D721Med (cell line): ENCODE results near the gene RBBP8.

Source experiments
- DNase-seq: peaks from one replicate; pipeline ENCODE4 v3.0.0; 2011; ENCODE audit warnings: low spot score; ENCODE audit not compliant: insufficient read length
- FAIRE-seq: peaks from 2 replicates; lab custom pipeline; 2011; peaks lifted over from hg19 to GRCh38; lab: Jason Lieb, UNC
- TF ChIP-seq, protein P1 (sequence below): IDR thresholded peaks from 2 replicates; pipeline ENCODE4 v1.5.1; 2012; ENCODE audit warnings: mild to moderate bottlenecking, control low read depth; ENCODE audit not compliant: insufficient read depth; ENCODE audit errors: missing control alignments

The RBBP8 gene

DNA sequence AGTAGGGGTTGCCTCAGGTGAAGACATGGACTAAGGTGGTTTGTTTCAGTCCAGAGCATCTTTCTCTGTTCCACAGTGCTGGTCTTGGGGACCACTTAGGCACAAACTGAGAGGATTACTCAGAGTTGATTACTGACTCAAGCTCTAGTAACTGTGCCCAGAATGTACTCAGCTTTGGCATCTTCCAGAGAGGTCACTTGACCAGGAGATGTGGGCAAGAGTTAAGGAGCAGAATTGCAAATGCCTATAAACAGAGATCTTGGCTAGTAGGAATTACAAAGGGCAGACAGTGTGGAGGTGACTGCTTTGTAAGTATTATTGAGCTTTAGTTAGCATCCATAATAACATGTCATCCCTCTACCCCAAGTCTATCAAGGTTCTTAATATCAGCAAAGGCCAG is 109.0 kb downstream of the RBBP8 start:
- DNase-seq (no peak), FAIRE-seq (no peak)
- TF ChIP-seq, protein P1, sequence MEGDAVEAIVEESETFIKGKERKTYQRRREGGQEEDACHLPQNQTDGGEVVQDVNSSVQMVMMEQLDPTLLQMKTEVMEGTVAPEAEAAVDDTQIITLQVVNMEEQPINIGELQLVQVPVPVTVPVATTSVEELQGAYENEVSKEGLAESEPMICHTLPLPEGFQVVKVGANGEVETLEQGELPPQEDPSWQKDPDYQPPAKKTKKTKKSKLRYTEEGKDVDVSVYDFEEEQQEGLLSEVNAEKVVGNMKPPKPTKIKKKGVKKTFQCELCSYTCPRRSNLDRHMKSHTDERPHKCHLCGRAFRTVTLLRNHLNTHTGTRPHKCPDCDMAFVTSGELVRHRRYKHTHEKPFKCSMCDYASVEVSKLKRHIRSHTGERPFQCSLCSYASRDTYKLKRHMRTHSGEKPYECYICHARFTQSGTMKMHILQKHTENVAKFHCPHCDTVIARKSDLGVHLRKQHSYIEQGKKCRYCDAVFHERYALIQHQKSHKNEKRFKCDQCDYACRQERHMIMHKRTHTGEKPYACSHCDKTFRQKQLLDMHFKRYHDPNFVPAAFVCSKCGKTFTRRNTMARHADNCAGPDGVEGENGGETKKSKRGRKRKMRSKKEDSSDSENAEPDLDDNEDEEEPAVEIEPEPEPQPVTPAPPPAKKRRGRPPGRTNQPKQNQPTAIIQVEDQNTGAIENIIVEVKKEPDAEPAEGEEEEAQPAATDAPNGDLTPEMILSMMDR: no peak

DNA sequence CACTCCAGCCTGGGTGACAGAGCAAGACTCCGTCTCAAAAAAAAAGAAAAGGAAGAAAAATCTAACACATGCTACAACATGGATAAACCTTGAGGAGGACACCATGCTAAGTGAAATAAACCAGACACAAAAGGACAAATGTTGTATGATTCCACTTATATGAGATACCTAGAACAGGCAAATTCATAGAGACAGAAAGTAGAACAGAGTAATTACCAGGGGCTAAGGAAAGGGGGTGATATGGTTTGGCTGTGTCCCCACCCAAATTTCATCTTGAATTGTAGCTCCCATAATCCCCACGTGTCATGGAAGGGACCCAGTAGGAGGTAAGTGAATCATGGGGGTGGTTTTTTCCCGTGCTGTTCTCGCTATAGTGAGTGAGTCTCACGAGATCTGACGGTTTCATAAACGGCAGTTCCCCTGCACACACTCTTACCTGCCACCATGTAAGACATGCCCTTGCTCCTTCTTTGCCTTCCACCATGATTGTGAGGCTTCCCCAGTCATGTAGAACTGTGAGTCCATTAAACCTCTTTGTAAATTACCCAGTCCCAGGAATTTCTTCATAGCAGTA is 110.8 kb downstream of the RBBP8 start:
- no peak for FAIRE-seq
- TF ChIP-seq, protein P1: no peak

DNA sequence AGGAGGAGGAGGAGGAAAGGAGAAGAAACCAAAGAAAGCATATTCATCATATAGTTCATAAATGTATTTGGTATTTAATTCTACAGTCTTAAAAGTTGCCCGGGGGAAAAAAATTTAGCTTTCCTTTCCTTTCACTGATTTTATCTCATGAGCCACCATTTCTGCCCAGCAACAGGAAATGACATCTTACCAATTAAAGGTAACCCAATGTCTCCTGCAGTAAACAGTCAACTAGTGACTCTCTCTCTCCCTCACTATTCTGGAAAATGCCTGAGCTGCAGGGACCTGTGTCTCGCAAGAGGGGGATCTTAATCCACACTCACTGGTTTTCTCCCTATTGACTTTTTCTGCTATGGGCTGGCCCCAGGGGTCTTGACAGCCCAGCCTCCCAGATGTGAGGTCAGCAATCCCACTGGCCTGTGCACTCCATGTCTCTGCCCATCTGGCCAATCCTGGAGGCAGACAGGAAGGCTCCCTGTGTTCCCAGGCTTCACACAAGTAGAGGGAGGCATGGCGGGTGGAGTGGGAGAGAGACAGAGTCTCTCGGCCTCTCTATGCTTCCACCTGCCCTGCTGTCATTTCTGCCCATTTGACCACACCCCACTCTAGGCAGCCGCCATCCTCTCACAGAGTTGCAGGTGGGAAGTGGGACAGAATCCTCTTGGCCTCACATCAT is 116.7 kb downstream of the RBBP8 start:
- TF ChIP-seq, protein P1: no peak
- no peak for DNase-seq
- no peak for FAIRE-seq

More for the DNA sequence above, 110.8 kb downstream of the RBBP8 start:
- no peak for DNase-seq

DNA sequence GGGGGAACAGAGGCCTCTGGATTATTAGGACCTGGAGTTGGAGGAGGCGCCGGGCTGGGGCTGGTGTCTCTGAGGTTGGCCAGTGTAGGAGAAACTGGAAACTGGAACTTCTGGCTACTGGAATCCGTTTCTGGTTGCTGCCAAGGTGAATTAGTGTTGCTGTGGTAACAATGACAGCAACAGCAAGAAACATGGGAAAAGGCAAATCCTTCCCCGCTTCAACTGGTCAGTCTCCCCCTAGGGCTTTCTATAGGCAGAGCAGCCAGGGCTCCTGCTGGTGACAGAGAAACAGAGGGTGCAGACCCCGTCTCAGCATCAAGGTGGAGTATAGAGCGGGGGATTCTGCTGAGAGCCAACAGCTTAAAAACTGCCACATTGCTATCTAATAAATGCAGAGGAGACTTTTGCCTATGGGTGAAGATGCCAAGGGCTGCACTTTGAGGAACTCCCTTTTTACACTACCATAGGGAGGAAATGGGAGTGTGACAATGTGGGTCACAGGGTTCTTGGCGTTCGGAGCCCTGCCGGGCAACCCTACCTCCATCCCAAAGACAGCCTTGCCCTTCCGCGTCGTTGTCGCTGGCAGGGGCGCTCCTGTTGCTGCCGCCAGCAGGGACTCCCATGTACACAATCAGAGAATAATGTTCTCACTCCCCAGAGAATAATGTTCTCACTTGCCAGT is 120.8 kb downstream of the RBBP8 start:
- DNase-seq (peak; percentile 54), FAIRE-seq (no peak)
- TF ChIP-seq, protein P1: peak; percentile 16

DNA sequence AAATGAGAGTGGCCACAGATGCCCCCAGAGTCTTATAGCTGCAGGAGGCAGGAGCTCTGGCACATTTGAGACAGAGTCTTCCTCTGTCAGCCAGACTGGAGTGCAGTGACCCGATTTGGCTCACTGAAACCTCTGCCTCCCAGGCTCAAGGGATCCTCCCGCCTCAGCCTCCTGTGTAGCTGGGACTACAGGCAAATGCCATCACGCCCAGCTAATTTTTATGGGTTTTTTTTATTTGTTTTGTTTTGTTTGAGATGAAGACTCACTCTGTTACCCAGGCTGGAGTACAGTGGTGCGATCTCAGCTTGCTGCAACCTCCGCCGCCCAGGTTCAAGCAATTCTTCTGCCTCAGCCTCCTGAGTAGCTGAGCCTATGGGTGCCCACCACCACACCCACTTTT is 121.4 kb downstream of the RBBP8 start:
- no peak for FAIRE-seq
- no peak for DNase-seq
- TF ChIP-seq, protein P1: no peak

DNA sequence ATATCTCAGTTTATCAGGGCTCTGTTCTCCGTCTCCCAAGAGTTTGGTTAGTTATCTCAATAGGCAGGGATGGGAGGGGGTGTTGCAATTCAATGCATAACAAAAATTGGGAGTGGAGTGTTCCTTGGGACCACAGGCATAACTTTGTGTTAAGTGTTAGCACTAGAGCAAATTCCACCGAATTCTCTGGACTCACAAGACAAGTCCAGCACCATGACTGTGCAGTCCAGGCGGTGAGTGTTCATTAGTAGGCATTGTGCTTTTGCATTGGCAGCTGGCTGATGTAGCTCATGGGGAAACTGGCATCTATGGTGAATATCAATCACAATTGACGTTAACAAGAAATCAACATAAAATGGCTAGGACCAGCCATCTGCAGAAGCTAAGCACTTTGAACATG is 123.2 kb downstream of the RBBP8 start:
- TF ChIP-seq, protein P1: no peak
- peak; percentile 77 for FAIRE-seq
- DNase-seq: no peak
